OCI-LY1 (cell line): ENCODE measurements around the gene SMAP2.

ENCODE experiments used
- CTCF ChIP-seq: fragments of 200-600 bp; sonication (generic), shearing (Covaris generic); IDR thresholded peaks from 2 replicates; pipeline ENCODE4 v1.5.1; 2017; ENCODE audit warnings: mild to moderate bottlenecking, antibody characterized with exemption, low read length, moderate library complexity, mixed read lengths
- EZH2 ChIP-seq: fragments of 200-600 bp; sonication (generic), shearing (Covaris generic); IDR thresholded peaks from 2 replicates; pipeline ENCODE4 v1.8.0; 2017; ENCODE audit warnings: borderline replicate concordance, mixed run types, mild to moderate bottlenecking, antibody characterized with exemption, low read length, moderate library complexity, mixed read lengths

- TF ChIP-seq CTCF (no peak), EZH2 (no peak)
These were observed 8.6 kb downstream of the SMAP2 start for GRCh38 chr1:40382108-40382460.
